Suprapubic skin (tissue), 4 donors: ENCODE data around the gene AGPAT4.

ENCODE experiments used
- EP300 ChIP-seq: sonication (generic); formaldehyde crosslinking; IDR thresholded peaks from one replicate; pipeline ENCODE4 v1.6.1; 2017; ENCODE audit warnings: antibody characterized with exemption
- POLR2A ChIP-seq, 2 donors: fragments of 450-650 bp; IDR thresholded peaks; one replicate each; pipeline ENCODE4 v1.6.1; 2017; ENCODE audit warnings: antibody characterized with exemption in 2 of 2, mild to moderate bottlenecking in 2 of 2, moderate library complexity in 2 of 2
- POLR2AphosphoS5 ChIP-seq, 3 donors: sonication (generic); formaldehyde crosslinking; IDR thresholded peaks; one replicate each; pipeline ENCODE4 v1.6.1; 2017; ENCODE audit warnings: antibody characterized with exemption in 3 of 3
- TF ChIP-seq, protein P1 (sequence below), 2 donors: fragments of 200-600 bp in 1 of 2; fragments of 450-650 bp in 1 of 2; sonication (generic) in 1 of 2; IDR thresholded peaks; one replicate each; pipeline ENCODE4 v1.5.1; 2016 to 2019; ENCODE audit warnings: antibody characterized with exemption in 2 of 2, mild to moderate bottlenecking in 1 of 2, moderate library complexity in 1 of 2

DNA sequence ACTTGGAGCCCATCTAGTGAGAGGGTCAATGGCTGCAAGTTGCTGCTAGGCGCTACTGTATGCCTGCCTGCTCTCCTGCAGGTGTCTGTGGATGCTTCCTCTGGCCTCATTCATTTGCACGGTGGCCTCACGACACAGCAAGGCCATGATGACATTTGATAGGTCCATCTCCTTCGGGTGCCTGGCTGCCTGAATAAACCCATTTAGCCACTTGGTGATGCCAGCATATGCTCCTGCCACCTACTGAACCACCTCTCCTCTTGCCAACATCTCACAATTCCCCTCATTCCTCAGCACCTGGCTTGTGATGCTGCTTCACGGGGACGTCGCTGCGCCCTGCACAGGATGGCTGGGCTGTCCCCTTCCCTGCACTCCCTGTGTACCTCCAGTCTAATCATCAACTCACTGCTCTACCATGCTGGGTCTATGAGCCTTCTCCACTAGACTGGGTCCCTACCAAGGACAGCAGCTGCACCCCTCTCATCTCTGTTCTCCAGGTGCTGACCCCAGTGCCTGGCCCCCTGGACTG, 51.1 kb downstream of the AGPAT4 start:
- TF ChIP-seq, protein P1, sequence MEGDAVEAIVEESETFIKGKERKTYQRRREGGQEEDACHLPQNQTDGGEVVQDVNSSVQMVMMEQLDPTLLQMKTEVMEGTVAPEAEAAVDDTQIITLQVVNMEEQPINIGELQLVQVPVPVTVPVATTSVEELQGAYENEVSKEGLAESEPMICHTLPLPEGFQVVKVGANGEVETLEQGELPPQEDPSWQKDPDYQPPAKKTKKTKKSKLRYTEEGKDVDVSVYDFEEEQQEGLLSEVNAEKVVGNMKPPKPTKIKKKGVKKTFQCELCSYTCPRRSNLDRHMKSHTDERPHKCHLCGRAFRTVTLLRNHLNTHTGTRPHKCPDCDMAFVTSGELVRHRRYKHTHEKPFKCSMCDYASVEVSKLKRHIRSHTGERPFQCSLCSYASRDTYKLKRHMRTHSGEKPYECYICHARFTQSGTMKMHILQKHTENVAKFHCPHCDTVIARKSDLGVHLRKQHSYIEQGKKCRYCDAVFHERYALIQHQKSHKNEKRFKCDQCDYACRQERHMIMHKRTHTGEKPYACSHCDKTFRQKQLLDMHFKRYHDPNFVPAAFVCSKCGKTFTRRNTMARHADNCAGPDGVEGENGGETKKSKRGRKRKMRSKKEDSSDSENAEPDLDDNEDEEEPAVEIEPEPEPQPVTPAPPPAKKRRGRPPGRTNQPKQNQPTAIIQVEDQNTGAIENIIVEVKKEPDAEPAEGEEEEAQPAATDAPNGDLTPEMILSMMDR (IDR thresholded peaks at IDR 0.05), result no peak
- no peak for TF ChIP-seq POLR2AphosphoS5 (IDR thresholded peaks at IDR 0.05)
- TF ChIP-seq POLR2A (IDR thresholded peaks at IDR 0.05), result no peak
- no peak for TF ChIP-seq EP300
